Right atrium auricular region (tissue), 2 donors: ENCODE measurements around the gene IRAK1BP1. TPM values are rescaled to one million over a fixed set of nuclear protein-coding genes. Genes with fewer than 3 reads are reported as not detected.
"Not testable (repeated sequence)": the region's sequence is repeated elsewhere in the genome, so short reads cannot be mapped to it uniquely, and the experiment has no call there.

Experiments
- DNase-seq: peaks from one replicate; pipeline ENCODE4 v3.0.0-alpha.2; 2019; ENCODE audit warnings: low spot score
- H3K27ac ChIP-seq, 2 donors: fragments of 200-600 bp; sonication (generic); 1 replicate in 1 of 2; 2 replicates in 1 of 2; pipeline ENCODE4 v1.5.1; 2016 to 2019
- H3K27me3 ChIP-seq, 2 donors: fragments of 200-600 bp; sonication (generic); one replicate each; pipeline versions ENCODE4 v1.5.1 to v1.6.0; 2017 to 2019
- H3K36me3 ChIP-seq: fragments of 200-600 bp; sonication (generic); one replicate; pipeline ENCODE4 v1.5.1; 2016
- H3K4me1 ChIP-seq, 2 donors: fragments of 200-600 bp; sonication (generic); one replicate each; pipeline versions ENCODE4 v1.5.1 to v1.6.0; 2017 to 2019
- H3K4me3 ChIP-seq, 2 donors: fragments of 200-600 bp; sonication (generic); 1 replicate in 1 of 2; 2 replicates in 1 of 2; pipeline ENCODE4 v1.5.1; 2017 to 2019; ENCODE audit warnings: mild to moderate bottlenecking in 1 of 2, moderate library complexity in 1 of 2
- H3K9me3 ChIP-seq, 2 donors: fragments of 200-600 bp; sonication (generic); one replicate each; pipeline ENCODE4 v1.5.1; 2019
- CTCF ChIP-seq, 2 donors: fragments of 200-600 bp; sonication (generic); IDR thresholded peaks; one replicate each; pipeline ENCODE4 v1.5.1; 2019; ENCODE audit warnings: antibody characterized with exemption in 2 of 2
- total RNA-seq, 2 donors: library from RNA; depleted of rRNA; stranded (reverse); fragments of >200 nt; gene quantifications; one replicate each; pipeline ENCODE4 v1.1.0, GENCODE V29; 2016

IRAK1BP1 gene
- total RNA-seq, 2 donors from 2014 or later: 2.7 to 7.4 TPM

GRCh38 chr6:78845567-78845966 lies 21.8 kb upstream of the IRAK1BP1 start:
- no peak for DNase-seq
- no peaks in the 10 kb centered on the region for H3K27me3 ChIP-seq
- H3K36me3 ChIP-seq: no peaks in the 10 kb centered on the region
- no peaks in the 10 kb centered on the region for H3K4me1 ChIP-seq
- TF ChIP-seq CTCF (IDR thresholded peaks at IDR 0.05): no peak
- H3K27ac ChIP-seq: no peak overlapping the region
- no peaks in the 10 kb centered on the region for H3K9me3 ChIP-seq
- no peak overlapping the region for H3K4me3 ChIP-seq

GRCh38 chr6:78850621-78851020 lies 16.7 kb upstream of the IRAK1BP1 start:
- Histone ChIP-seq H3K27me3 (no peaks in the 10 kb centered on the region), H3K36me3 (no peaks in the 10 kb centered on the region), H3K27ac (no peak overlapping the region), H3K9me3 (no peaks in the 10 kb centered on the region), H3K4me1 (no peaks in the 10 kb centered on the region), H3K4me3 (no peak overlapping the region)
- DNase-seq: no peak
- no peak for TF ChIP-seq CTCF (IDR thresholded peaks at IDR 0.05)

- no peaks in the 10 kb centered on the region for H3K27me3 ChIP-seq
- H3K4me1 ChIP-seq: no peaks in the 10 kb centered on the region
- no peaks in the 10 kb centered on the region for H3K9me3 ChIP-seq
- no peak for DNase-seq
- no peak overlapping the region for H3K4me3 ChIP-seq
- no peaks in the 10 kb centered on the region for H3K36me3 ChIP-seq
- no peak for TF ChIP-seq CTCF (IDR thresholded peaks at IDR 0.05)
- no peak overlapping the region for H3K27ac ChIP-seq
These were observed 16.2 kb upstream of the IRAK1BP1 start for GRCh38 chr6:78851156-78851555.

- no peak for TF ChIP-seq CTCF (IDR thresholded peaks at IDR 0.05)
- no peaks in the 10 kb centered on the region for H3K4me1 ChIP-seq
- no peak overlapping the region for H3K4me3 ChIP-seq
- no peaks in the 10 kb centered on the region for H3K27me3 ChIP-seq
- no peak for DNase-seq
- H3K27ac ChIP-seq: no peak overlapping the region
- H3K36me3 ChIP-seq: no peaks in the 10 kb centered on the region
- H3K9me3 ChIP-seq: peaks cover 0 to 3% of the 10 kb centered on the region in 2 donors
These were observed 12.8 kb upstream of the IRAK1BP1 start for GRCh38 chr6:78854546-78854945.

GRCh38 chr6:78858339-78858938 lies 8.9 kb upstream of the IRAK1BP1 start:
- not testable (repeated sequence) for H3K36me3 ChIP-seq, DNase-seq, H3K4me3 ChIP-seq, H3K27me3 ChIP-seq, H3K4me1 ChIP-seq, H3K27ac ChIP-seq, H3K9me3 ChIP-seq

GRCh38 chr6:78861509-78861908 lies 5.8 kb upstream of the IRAK1BP1 start:
- TF ChIP-seq CTCF (IDR thresholded peaks at IDR 0.05): no peak

More at GRCh38 chr6:78861509-78861908, 5.8 kb upstream of the IRAK1BP1 start:
- no peak for DNase-seq
- peaks cover 0 to 3% of the 10 kb centered on the region in 2 donors for H3K9me3 ChIP-seq
- no peak overlapping the region for H3K4me3 ChIP-seq
- no peaks in the 10 kb centered on the region for H3K27me3 ChIP-seq
- H3K4me1 ChIP-seq: peaks cover 0 to 2% of the 10 kb centered on the region in 2 donors
- no peak overlapping the region for H3K27ac ChIP-seq
- no peaks in the 10 kb centered on the region for H3K36me3 ChIP-seq
